ENCODE measurements around the gene GOLGA2.

The GOLGA2 gene

DNA sequence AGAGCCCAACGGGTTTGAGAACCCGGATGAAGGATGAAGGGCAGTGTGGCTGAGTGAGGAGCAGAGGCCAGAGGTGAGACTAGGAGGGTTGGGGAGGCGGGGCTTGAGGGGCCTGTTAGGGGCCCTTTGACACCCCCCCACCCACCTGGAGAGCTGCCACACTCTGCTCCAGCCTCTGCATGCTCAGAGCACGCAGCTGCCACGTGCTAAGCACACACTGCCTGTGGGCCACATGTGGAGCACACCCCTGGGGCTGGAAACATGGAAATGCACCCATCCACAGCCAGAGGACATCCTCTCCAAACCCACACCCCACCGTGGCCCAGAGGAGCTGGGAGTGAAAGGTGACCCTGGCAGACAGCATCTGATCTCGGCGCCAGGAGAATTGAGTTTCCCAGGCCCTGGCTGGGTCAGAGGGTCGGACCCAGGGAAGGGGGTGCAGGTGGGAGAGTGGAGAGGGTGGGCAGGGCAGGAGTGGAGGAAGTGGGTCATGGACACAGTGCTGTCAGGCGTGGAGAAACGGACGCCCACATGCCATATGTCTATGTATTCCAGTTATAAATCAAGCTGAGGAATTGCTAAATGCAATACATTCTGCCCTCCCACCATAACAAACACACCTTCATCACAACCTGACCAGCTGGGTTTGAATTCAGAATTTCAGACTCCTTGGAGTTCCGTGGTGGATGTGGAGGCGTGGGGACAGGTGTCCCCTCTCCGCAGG is 66.7 kb downstream of the GOLGA2 start:
- TF ChIP-seq GATA3 (IDR thresholded peaks at IDR 0.05; ENCODE audit: low read depth, low read length) (no peak), GATA2 (IDR thresholded peaks at IDR 0.05; ENCODE audit: low read depth, low read length) (no peak)

DNA sequence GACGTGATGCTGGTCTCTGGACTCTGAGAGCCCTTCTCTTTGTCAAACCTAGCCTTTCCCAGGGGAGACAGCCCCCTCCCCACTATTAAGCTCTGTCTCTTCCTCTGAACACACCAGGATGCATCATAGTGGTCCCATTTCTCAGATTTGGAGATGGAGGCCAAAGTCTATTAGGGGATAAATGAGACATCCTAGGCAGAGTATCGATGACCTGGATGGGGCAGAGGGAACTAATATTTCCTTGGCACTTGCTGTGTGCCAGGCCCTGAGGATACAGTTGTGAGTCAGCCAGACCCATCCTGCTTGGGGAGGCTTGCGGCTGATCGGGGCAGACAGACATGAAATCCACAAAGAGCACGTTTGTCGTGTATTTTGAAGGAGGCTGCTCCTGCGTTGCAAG is 67.4 kb downstream of the GOLGA2 start:
- no peak for TF ChIP-seq GATA2 (IDR thresholded peaks at IDR 0.05; ENCODE audit: low read depth, low read length)
- TF ChIP-seq GATA3 (IDR thresholded peaks at IDR 0.05; ENCODE audit: low read depth, low read length), result no peak

DNA sequence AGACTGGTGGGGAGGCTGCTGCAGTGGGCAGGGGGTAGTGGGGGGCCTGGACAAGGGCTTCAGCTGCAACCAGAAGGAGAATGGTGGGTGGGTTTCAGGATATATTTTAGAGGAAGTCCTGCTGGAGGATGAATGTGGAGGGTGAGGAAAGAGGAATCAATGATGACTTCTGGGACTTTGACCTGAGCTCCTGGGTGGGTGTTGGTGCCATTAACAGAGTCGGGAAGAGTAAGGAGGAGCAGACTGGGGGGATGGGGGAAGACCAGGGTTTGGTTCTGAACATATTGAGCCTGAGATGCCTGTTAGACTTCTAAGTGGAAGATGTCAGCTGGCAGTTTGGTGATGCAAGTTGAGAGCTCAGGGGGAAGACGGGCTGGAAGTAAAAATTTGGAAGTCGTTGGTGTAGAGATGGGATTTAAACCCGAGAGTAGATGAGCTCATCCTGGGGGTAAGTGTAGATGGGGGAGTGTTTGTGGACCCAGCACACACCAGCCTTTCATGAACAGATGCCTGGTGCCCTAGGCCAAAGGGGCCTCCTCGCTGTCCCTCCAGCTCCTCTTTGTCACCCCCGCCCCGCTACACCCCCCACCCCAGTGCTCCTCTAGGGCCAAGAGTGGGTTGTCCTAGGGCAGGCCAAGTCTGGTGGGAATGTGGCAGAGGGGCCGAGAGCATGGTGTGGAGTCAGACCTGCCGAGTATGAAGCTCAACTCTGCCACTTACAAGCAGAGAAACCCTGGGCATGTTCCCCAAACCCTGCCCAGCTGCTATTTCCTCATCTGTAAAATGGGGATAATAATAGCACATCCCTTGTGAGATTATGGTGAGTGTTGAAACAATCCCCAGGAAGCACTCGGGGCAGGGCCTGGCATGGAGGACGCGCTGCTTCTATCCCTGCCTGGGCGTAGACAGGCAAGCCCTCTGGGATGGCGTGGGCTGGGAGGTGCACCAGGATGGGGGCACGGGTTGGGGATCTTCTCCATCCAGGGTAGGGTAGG is 68.6 kb downstream of the GOLGA2 start:
- TF ChIP-seq GATA2 (IDR thresholded peaks at IDR 0.05; ENCODE audit: low read depth, low read length) (no peak), GATA3 (IDR thresholded peaks at IDR 0.05; ENCODE audit: low read depth, low read length) (no peak)

DNA sequence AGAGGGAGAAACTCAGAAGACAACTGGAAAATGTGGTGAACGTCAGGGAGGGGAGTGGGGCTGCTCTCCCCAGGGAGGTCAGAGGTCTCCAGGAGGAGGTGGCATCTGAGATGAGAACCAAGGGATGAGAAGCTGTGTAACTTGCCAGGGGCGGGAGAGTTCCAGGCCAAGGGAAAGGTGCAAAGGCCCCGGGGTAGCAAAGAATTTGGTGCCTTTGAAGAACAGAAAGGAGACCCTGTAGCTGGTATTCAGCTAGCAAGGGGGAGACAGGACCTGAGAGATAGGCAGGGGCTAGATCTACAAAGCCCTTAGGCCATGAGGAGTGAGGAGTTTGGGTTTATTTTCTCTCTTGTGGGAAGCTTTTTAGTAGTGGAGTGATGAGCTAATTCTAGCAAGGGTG is 69.3 kb downstream of the GOLGA2 start:
- TF ChIP-seq GATA3 (IDR thresholded peaks at IDR 0.05; ENCODE audit: low read depth, low read length) (no peak), GATA2 (IDR thresholded peaks at IDR 0.05; ENCODE audit: low read depth, low read length) (no peak)
